ENCODE data around the gene MTURN.
"Not testable (repeated sequence)": the region's sequence is repeated elsewhere in the genome, so short reads cannot be mapped to it uniquely, and the experiment has no call there.

GRCh38 chr7:30188381-30188780, 53.6 kb downstream of the MTURN start:
- TF ChIP-seq POLR2AphosphoS5 (IDR thresholded peaks at IDR 0.05; ENCODE audit: low read depth); CTCF (IDR thresholded peaks at IDR 0.05; ENCODE audit: insufficient read depth, low read length): not testable (repeated sequence)
